CD14-positive monocyte (primary cell): ENCODE results near the gene ARL15. TPM values are rescaled to one million over a fixed set of nuclear protein-coding genes. Genes with fewer than 3 reads are reported as not detected.

Source experiments
- DNase-seq, 3 donors: peaks; one replicate each; pipeline ENCODE4 v3.0.0-alpha.2; 2011 to 2022
- H2AFZ ChIP-seq: 2 replicates; pipeline ENCODE4 v1.6.0; 2012; ENCODE audit warnings: mild to moderate bottlenecking, low read depth, low read length, inconsistent platforms; ENCODE audit not compliant: insufficient read depth, poor library complexity, severe bottlenecking
- H3K27ac ChIP-seq, 2 donors: 1 replicate in 1 of 2; 2 replicates in 1 of 2; pipeline ENCODE4 v1.5.1; 2012 to 2013; ENCODE audit warnings: low read length in 2 of 2, control low read depth in 1 of 2, inconsistent platforms in 1 of 2, low read depth in 1 of 2, mild to moderate bottlenecking in 1 of 2
- H3K27me3 ChIP-seq, 2 donors: one replicate each; pipeline versions ENCODE4 v1.6.0 to v1.6.1; 2011 to 2013; ENCODE audit warnings: low read length in 2 of 2; ENCODE audit not compliant: control insufficient read depth in 2 of 2, insufficient read depth in 2 of 2
- H3K36me3 ChIP-seq, 2 donors: replicated peaks in 1 of 2; 1 replicate in 1 of 2; 2 replicates in 1 of 2; pipeline versions ENCODE4 v1.5.1 to v1.6.1; 2012 to 2013; ENCODE audit warnings: low read length in 2 of 2, control low read depth in 1 of 2, inconsistent platforms in 1 of 2, mild to moderate bottlenecking in 1 of 2; ENCODE audit not compliant: insufficient read depth in 2 of 2, control insufficient read depth in 1 of 2
- H3K4me1 ChIP-seq, 2 donors: 1 replicate in 1 of 2; 2 replicates in 1 of 2; pipeline versions ENCODE4 v1.5.1 to v1.6.1; 2012 to 2013; ENCODE audit warnings: low read length in 2 of 2, control low read depth in 1 of 2, inconsistent platforms in 1 of 2, mild to moderate bottlenecking in 1 of 2, moderate library complexity in 1 of 2; ENCODE audit not compliant: insufficient read depth in 2 of 2, control insufficient read depth in 1 of 2
- H3K4me2 ChIP-seq: replicated peaks from 2 replicates; pipeline ENCODE3; 2012; ENCODE audit warnings: low read length, moderate library complexity, mild to moderate bottlenecking; ENCODE audit not compliant: poor library complexity, severe bottlenecking; ENCODE audit errors: extremely low read depth
- H3K4me3 ChIP-seq, 3 experiments: fragments of 200-600 bp in 1 of 3; sonication (generic) in 1 of 3; replicated peaks in 1 of 3; 1 replicate in 2 of 3; 2 replicates in 1 of 3; pipeline ENCODE4 v1.5.1; 2011 to 2013; ENCODE audit warnings: low read length in 3 of 3, mild to moderate bottlenecking in 3 of 3, control low read depth in 2 of 3, low read depth in 2 of 3, inconsistent platforms in 1 of 3, moderate library complexity in 1 of 3
- H3K79me2 ChIP-seq: 2 replicates; pipeline ENCODE4 v1.6.0; 2012; ENCODE audit warnings: mild to moderate bottlenecking, control low read depth, inconsistent platforms, low read length, moderate library complexity; ENCODE audit not compliant: insufficient read depth
- H3K9ac ChIP-seq: 2 replicates; pipeline ENCODE4 v1.6.0; 2017; ENCODE audit warnings: low read length, mild to moderate bottlenecking; ENCODE audit not compliant: insufficient read depth, poor library complexity, severe bottlenecking
- H3K9me3 ChIP-seq, 2 donors: replicated peaks in 1 of 2; 1 replicate in 1 of 2; 2 replicates in 1 of 2; pipeline versions ENCODE4 v1.5.1 to v1.6.1; 2012 to 2013; ENCODE audit warnings: low read length in 2 of 2, control low read depth in 1 of 2; ENCODE audit not compliant: control insufficient read depth in 1 of 2, insufficient read depth in 1 of 2
- H4K20me1 ChIP-seq: 2 replicates; pipeline ENCODE4 v1.6.0; 2012; ENCODE audit warnings: mild to moderate bottlenecking, low read length, control low read depth, moderate library complexity; ENCODE audit not compliant: insufficient read depth
- H3K27ac Mint-ChIP-seq, 7 donors: one replicate each; pipeline ENCODE4 v1.8.0; 2020; ENCODE audit warnings: mild to moderate bottlenecking in 7 of 7, mixed read lengths in 7 of 7, moderate library complexity in 6 of 7, inconsistent platforms in 2 of 7
- H3K27me3 Mint-ChIP-seq, 3 donors: one replicate each; pipeline ENCODE4 v1.8.0; 2021 to 2022; ENCODE audit warnings: low read depth in 3 of 3, mild to moderate bottlenecking in 3 of 3, mixed read lengths in 3 of 3, moderate library complexity in 3 of 3, inconsistent platforms in 1 of 3
- H3K36me3 Mint-ChIP-seq, 2 donors: one replicate each; pipeline ENCODE4 v1.8.0; 2020; ENCODE audit warnings: mixed read lengths in 2 of 2, inconsistent platforms in 1 of 2, mild to moderate bottlenecking in 1 of 2
- H3K4me1 Mint-ChIP-seq: one replicate; pipeline ENCODE4 v1.8.0; 2020; ENCODE audit warnings: mild to moderate bottlenecking, mixed read lengths
- H3K4me3 Mint-ChIP-seq, 2 donors: one replicate each; pipeline ENCODE4 v1.8.0; 2020; ENCODE audit warnings: mild to moderate bottlenecking in 2 of 2, mixed read lengths in 2 of 2, moderate library complexity in 1 of 2
- H3K9me3 Mint-ChIP-seq, 7 donors: one replicate each; pipeline ENCODE4 v1.8.0; 2020 to 2022; ENCODE audit warnings: mixed read lengths in 7 of 7, mild to moderate bottlenecking in 6 of 7, moderate library complexity in 6 of 7, inconsistent platforms in 2 of 7
- WGBS: methylation state at CpG from one replicate; pipeline ENCODE4 v1.1.5; 2013; ENCODE audit warnings: missing lambda C conversion rate; ENCODE audit not compliant: insufficient coverage; 5-methylcytosine and 5-hydroxymethylcytosine counted together
- intact Hi-C, 2 donors: fragments of 100-400 bp; cut with micrococcal nuclease; formaldehyde crosslinking; loops; one replicate each; pipeline versions ENCODE4 v1.15.0 to v1.15.1; 2023
- polyA plus RNA-seq, 3 donors: library from polyadenylated mRNA; depleted of rRNA in 1 of 3; unstranded in 2 of 3; stranded (reverse) in 1 of 3; fragments of 300-500 nt in 2 of 3; fragments of >200 nt in 1 of 3; fragmentation: Illumina TruSeq in 2 of 3; gene quantifications; 1 replicate in 2 of 3; 2 replicates in 1 of 3; pipeline ENCODE4 v1.2.3, GENCODE V29; 2012 to 2021
- small RNA-seq: library from RNA; depleted of rRNA; stranded (forward); fragments of <200 nt; gene quantifications from one replicate; pipeline ENCODE3, GENCODE V24; 2012; ENCODE audit warnings: low read depth; ENCODE audit not compliant: insufficient read length
- TF ChIP-seq, protein P1 (sequence below): fragments of 200-600 bp; IDR thresholded peaks from one replicate; pipeline ENCODE4 v1.8.0; 2022; ENCODE audit warnings: antibody characterized with exemption, mild to moderate bottlenecking

Gene ARL15
- polyA plus RNA-seq, 3 donors = 10.5 to 27.6 (median 18.0) TPM

DNA sequence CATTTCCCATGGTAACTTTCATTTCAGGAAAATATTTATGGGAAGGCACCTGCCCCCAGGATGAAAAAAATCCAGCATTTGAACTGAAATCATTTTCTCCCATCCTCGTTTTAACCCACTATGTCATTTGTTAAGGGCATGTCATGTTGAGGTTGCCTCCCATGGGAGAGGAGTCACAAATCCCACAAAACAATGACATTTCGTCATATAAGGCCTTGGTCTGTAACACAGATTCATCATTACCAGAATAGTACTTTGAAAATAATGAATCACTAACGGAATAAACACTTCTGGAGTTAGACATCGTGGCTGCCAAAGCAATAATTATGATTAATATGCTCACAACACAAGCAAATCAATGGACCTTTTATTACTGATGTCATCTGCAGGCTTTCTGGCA, 475.9 kb downstream of the ARL15 start:
- H4K20me1 ChIP-seq = no peaks in the 10 kb centered on the region
- Mint-ChIP-seq H3K4me1 (no peaks in the 10 kb centered on the region), H3K9me3 (peaks cover 9 to 34% (median 31%) of the 10 kb centered on the region in 7 donors), H3K27me3 (peaks cover 0 to 2% (median 1%) of the 10 kb centered on the region in 3 donors), H3K27ac (no peak overlapping the region), H3K36me3 (no peaks in the 10 kb centered on the region), H3K4me3 (no peak overlapping the region)
- H3K4me3 ChIP-seq = no peak overlapping the region
- H3K27me3 ChIP-seq = no peaks in the 10 kb centered on the region
- no peak overlapping the region for H2AFZ ChIP-seq
- no peak overlapping the region for H3K27ac ChIP-seq
- H3K4me1 ChIP-seq = no peaks in the 10 kb centered on the region
- TF ChIP-seq, protein P1, sequence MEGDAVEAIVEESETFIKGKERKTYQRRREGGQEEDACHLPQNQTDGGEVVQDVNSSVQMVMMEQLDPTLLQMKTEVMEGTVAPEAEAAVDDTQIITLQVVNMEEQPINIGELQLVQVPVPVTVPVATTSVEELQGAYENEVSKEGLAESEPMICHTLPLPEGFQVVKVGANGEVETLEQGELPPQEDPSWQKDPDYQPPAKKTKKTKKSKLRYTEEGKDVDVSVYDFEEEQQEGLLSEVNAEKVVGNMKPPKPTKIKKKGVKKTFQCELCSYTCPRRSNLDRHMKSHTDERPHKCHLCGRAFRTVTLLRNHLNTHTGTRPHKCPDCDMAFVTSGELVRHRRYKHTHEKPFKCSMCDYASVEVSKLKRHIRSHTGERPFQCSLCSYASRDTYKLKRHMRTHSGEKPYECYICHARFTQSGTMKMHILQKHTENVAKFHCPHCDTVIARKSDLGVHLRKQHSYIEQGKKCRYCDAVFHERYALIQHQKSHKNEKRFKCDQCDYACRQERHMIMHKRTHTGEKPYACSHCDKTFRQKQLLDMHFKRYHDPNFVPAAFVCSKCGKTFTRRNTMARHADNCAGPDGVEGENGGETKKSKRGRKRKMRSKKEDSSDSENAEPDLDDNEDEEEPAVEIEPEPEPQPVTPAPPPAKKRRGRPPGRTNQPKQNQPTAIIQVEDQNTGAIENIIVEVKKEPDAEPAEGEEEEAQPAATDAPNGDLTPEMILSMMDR = no peak
- no peaks in the 10 kb centered on the region for H3K36me3 ChIP-seq
- H3K9me3 ChIP-seq = peaks cover 11 to 26% of the 10 kb centered on the region in 2 donors
- WGBS = no CpG with 5 or more reads among the region's 4 CpGs
- no peak overlapping the region for H3K4me2 ChIP-seq
- H3K9ac ChIP-seq = no peak overlapping the region
- intact Hi-C loops = no loop called here
- no peaks in the 10 kb centered on the region for H3K79me2 ChIP-seq
- no peak for DNase-seq

Small RNAs within 50 kb of the gene (small RNA-seq; reads per million reads assigned to genes)
- not detected for gene AC008873.1
- not detected for gene MIR4459
- gene MIR581 = not detected
- not detected for gene RNU6-272P

Other genes starting within 250 kb of the ARL15 start
- not detected for gene HSPB3, start 145.1 kb upstream of the ARL15 start, polyA plus RNA-seq
- gene SNX18, start 207.2 kb upstream of the ARL15 start, polyA plus RNA-seq = 10 to 100 TPM in 2 of 3 donors, 1 to 10 TPM in 1; 6.8 to 33.3 (median 12.4) TPM